Measurements from ENCODE around the gene FHIT. TPM values are rescaled to one million over a fixed set of nuclear protein-coding genes. Genes with fewer than 3 reads are reported as not detected.

Gene FHIT
- total and polyA plus RNA-seq, 10 of the 15 experiments (the other 5 are each of a cell fraction or from before 2014, with no cell fraction given): 4.2 to 14.9 (median 9.4) TPM

DNA sequence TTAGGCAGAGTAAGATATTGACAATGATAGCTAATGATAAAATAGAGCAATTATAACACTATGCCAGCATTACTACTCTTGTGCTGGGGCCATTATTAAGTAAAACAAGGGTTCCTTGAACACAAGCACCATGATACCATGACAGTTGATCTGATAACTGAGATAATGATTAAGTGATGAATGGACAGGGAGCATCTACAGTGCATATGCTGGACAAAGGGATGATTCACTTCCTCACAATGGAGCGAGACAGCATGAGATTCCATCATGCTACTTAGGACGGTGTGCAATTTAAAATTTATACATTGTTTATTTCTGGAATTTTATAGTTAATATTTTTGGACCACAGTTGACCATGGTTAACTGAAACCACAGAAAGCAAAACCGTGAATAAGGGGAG lies 156.6 kb downstream of the FHIT start:
- SMC1A ChIA-PET (ENCODE audit: uncharacterized antibody, unreplicated experiment): no interaction called here
- no peak overlapping the region for H3K27ac ChIP-seq (ENCODE audit: control insufficient read depth, insufficient read depth)
- in situ Hi-C loops (cut with MboI): no loop called here

GRCh38 chr3:61093364-61093763 lies 157.9 kb downstream of the FHIT start:
- RAD21 ChIA-PET (ENCODE audit: unreplicated experiment): no interaction called here
- DNase-seq (ENCODE audit: low read depth, low spot score) (no peak), FAIRE-seq (no peak), ATAC-seq (no peak)
- Histone ChIP-seq H3K4me3 (no peak overlapping the region), H3K27me3 (replicated peaks in 1 of 2; ENCODE audit: control insufficient read depth in 2 of 2, insufficient read depth in 2 of 2, low read length in 1 of 2) (no peaks in the 10 kb centered on the region), H4K20me1 (ENCODE audit: control insufficient read depth, insufficient read depth) (no peaks in the 10 kb centered on the region), H2AFZ (ENCODE audit: control insufficient read depth, low read depth, low read length) (no peak overlapping the region), H3K27ac (ENCODE audit: control insufficient read depth, insufficient read depth) (no peak overlapping the region), H3K36me3 (ENCODE audit: control insufficient read depth in 2 of 2, insufficient read depth in 2 of 2, low read length in 1 of 2) (no peaks in the 10 kb centered on the region), H3K4me2 (ENCODE audit: control insufficient read depth, insufficient read depth) (no peak overlapping the region), H3K4me1 (ENCODE audit: control insufficient read depth, insufficient read depth, low read length) (no peaks in the 10 kb centered on the region), H3K79me2 (ENCODE audit: control insufficient read depth, insufficient read depth, low read length) (no peaks in the 10 kb centered on the region), H3K9me3 (replicated peaks; ENCODE audit: control insufficient read depth, insufficient read depth, low read length) (no peaks in the 10 kb centered on the region), H3K9ac (ENCODE audit: control insufficient read depth, insufficient read depth, low read length) (no peak overlapping the region)
- SMC1A ChIA-PET (ENCODE audit: uncharacterized antibody, unreplicated experiment): interaction anchor here (0.7 kb wide), 1 partner anchor 541 kb away, joined by 3 read pairs; no protein-coding TSS in a partner anchor
- WGBS (ENCODE audit: insufficient coverage, insufficient replicate concordance, low lambda C conversion rate, missing lambda C conversion rate): 68% methylated on average over 2 of the region's 2 CpGs
- intact Hi-C loops (cut with micrococcal nuclease; ENCODE audit: unreplicated experiment): no loop called here
- POLR2A ChIA-PET: no interaction called here
- no TSS peak for BruUV-seq (replicated peaks)
- in situ Hi-C loops (cut with MboI): no loop called here
- CTCF ChIA-PET: no interaction called here
- TF ChIP-seq, protein P1, sequence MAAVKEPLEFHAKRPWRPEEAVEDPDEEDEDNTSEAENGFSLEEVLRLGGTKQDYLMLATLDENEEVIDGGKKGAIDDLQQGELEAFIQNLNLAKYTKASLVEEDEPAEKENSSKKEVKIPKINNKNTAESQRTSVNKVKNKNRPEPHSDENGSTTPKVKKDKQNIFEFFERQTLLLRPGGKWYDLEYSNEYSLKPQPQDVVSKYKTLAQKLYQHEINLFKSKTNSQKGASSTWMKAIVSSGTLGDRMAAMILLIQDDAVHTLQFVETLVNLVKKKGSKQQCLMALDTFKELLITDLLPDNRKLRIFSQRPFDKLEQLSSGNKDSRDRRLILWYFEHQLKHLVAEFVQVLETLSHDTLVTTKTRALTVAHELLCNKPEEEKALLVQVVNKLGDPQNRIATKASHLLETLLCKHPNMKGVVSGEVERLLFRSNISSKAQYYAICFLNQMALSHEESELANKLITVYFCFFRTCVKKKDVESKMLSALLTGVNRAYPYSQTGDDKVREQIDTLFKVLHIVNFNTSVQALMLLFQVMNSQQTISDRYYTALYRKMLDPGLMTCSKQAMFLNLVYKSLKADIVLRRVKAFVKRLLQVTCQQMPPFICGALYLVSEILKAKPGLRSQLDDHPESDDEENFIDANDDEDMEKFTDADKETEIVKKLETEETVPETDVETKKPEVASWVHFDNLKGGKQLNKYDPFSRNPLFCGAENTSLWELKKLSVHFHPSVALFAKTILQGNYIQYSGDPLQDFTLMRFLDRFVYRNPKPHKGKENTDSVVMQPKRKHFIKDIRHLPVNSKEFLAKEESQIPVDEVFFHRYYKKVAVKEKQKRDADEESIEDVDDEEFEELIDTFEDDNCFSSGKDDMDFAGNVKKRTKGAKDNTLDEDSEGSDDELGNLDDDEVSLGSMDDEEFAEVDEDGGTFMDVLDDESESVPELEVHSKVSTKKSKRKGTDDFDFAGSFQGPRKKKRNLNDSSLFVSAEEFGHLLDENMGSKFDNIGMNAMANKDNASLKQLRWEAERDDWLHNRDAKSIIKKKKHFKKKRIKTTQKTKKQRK (IDR thresholded peaks at IDR 0.05; ENCODE audit: low read depth, low read length): no peak
- TF ChIP-seq CREM (IDR thresholded peaks at IDR 0.05; ENCODE audit: low read depth) (no peak), KDM1A (IDR thresholded peaks at IDR 0.05; ENCODE audit: borderline replicate concordance) (no peak), YY1 (IDR thresholded peaks at IDR 0.05; ENCODE audit: low read depth, low read length) (no peak), TCF3 (IDR thresholded peaks at IDR 0.05; ENCODE audit: borderline replicate concordance, insufficient read depth, low read depth, low read length) (no peak), SIX5 (IDR thresholded peaks at IDR 0.05; ENCODE audit: low read depth, low read length, severe bottlenecking) (no peak), DPF2 (IDR thresholded peaks at IDR 0.05) (no peak)

More for the DNA sequence above, 156.6 kb downstream of the FHIT start:
- DNase-seq (ENCODE audit: low read depth, low spot score) (no peak), ATAC-seq (no peak), FAIRE-seq (no peak)
- no peak overlapping the region for H2AFZ ChIP-seq (ENCODE audit: control insufficient read depth, low read depth, low read length)
- WGBS (ENCODE audit: insufficient coverage, insufficient replicate concordance, low lambda C conversion rate, missing lambda C conversion rate): 94% methylated on average over 3 of the region's 3 CpGs
- TF ChIP-seq STAT1 (conservative IDR thresholded peaks at IDR 0.05): no peak
- TF ChIP-seq, protein P2, sequence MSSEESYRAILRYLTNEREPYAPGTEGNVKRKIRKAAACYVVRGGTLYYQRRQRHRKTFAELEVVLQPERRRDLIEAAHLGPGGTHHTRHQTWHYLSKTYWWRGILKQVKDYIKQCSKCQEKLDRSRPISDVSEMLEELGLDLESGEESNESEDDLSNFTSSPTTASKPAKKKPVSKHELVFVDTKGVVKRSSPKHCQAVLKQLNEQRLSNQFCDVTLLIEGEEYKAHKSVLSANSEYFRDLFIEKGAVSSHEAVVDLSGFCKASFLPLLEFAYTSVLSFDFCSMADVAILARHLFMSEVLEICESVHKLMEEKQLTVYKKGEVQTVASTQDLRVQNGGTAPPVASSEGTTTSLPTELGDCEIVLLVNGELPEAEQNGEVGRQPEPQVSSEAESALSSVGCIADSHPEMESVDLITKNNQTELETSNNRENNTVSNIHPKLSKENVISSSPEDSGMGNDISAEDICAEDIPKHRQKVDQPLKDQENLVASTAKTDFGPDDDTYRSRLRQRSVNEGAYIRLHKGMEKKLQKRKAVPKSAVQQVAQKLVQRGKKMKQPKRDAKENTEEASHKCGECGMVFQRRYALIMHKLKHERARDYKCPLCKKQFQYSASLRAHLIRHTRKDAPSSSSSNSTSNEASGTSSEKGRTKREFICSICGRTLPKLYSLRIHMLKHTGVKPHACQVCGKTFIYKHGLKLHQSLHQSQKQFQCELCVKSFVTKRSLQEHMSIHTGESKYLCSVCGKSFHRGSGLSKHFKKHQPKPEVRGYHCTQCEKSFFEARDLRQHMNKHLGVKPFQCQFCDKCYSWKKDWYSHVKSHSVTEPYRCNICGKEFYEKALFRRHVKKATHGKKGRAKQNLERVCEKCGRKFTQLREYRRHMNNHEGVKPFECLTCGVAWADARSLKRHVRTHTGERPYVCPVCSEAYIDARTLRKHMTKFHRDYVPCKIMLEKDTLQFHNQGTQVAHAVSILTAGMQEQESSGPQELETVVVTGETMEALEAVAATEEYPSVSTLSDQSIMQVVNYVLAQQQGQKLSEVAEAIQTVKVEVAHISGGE (CRISPR knock-in tag; IDR thresholded peaks at IDR 0.05): no peak
- ChIA-PET RAD21 (ENCODE audit: unreplicated experiment) (no interaction called here), POLR2A (no interaction called here), CTCF (no interaction called here)
- no peaks in the 10 kb centered on the region for H3K79me2 ChIP-seq (ENCODE audit: control insufficient read depth, insufficient read depth, low read length)
- H3K4me2 ChIP-seq (ENCODE audit: control insufficient read depth, insufficient read depth): no peak overlapping the region
- H3K9me3 ChIP-seq (replicated peaks; ENCODE audit: control insufficient read depth, insufficient read depth, low read length): no peaks in the 10 kb centered on the region
- no peak overlapping the region for H3K9ac ChIP-seq (ENCODE audit: control insufficient read depth, insufficient read depth, low read length)
- no peaks in the 10 kb centered on the region for H3K27me3 ChIP-seq (replicated peaks in 1 of 2; ENCODE audit: control insufficient read depth in 2 of 2, insufficient read depth in 2 of 2, low read length in 1 of 2)
- no peaks in the 10 kb centered on the region for H3K36me3 ChIP-seq (ENCODE audit: control insufficient read depth in 2 of 2, insufficient read depth in 2 of 2, low read length in 1 of 2)
- no TSS peak for BruUV-seq (replicated peaks)
- no peak overlapping the region for H3K4me3 ChIP-seq
- H4K20me1 ChIP-seq (ENCODE audit: control insufficient read depth, insufficient read depth): no peaks in the 10 kb centered on the region
- intact Hi-C loops (cut with micrococcal nuclease; ENCODE audit: unreplicated experiment): no loop called here
- H3K4me1 ChIP-seq (ENCODE audit: control insufficient read depth, insufficient read depth, low read length): no peaks in the 10 kb centered on the region
